NCI-H2081 (cell line): ENCODE measurements around the gene CALHM2.
"Not testable (repeated sequence)": the region's sequence is repeated elsewhere in the genome, so short reads cannot be mapped to it uniquely, and the experiment has no call there.

Experiments
- DNase-seq, 2 experiments: peaks; one replicate each; lab custom pipeline; 2025; lab: John Stamatoyannopoulos, UW

Gene CALHM2

GRCh38 chr10:103450201-103450695 lies 1.9 kb downstream of the CALHM2 start:
- DNase-seq = no peak

- DNase-seq = no peak
Observed at GRCh38 chr10:103449208-103450144, 2.7 kb downstream of the CALHM2 start.

GRCh38 chr10:103448746-103449145 lies 3.4 kb downstream of the CALHM2 start:
- DNase-seq = no peak

- no peak for DNase-seq
Observed at GRCh38 chr10:103447187-103447586, 5.0 kb downstream of the CALHM2 start.

GRCh38 chr10:103445767-103446567 lies 6.2 kb downstream of the CALHM2 start:
- DNase-seq = no peak

GRCh38 chr10:103445366-103445765 lies 6.8 kb downstream of the CALHM2 start:
- DNase-seq = no peak

- DNase-seq = no peak
Observed at GRCh38 chr10:103444478-103444877, 7.7 kb downstream of the CALHM2 start.

GRCh38 chr10:103443475-103444185 lies 8.5 kb downstream of the CALHM2 start:
- DNase-seq = no peak

- no peak for DNase-seq
Observed at GRCh38 chr10:103442031-103442461, 10.1 kb downstream of the CALHM2 start.

GRCh38 chr10:103441611-103442010 lies 10.6 kb downstream of the CALHM2 start:
- no peak for DNase-seq

- no peak for DNase-seq
Observed at GRCh38 chr10:103441206-103441605, 11.0 kb downstream of the CALHM2 start.

GRCh38 chr10:103440416-103440815 lies 11.8 kb downstream of the CALHM2 start:
- no peak for DNase-seq

GRCh38 chr10:103439776-103440175 lies 12.4 kb downstream of the CALHM2 start:
- no peak for DNase-seq

- no peak for DNase-seq
Observed at GRCh38 chr10:103433858-103434257, 18.3 kb downstream of the CALHM2 start.

GRCh38 chr10:103431902-103432301 lies 20.3 kb downstream of the CALHM2 start:
- no peak for DNase-seq

GRCh38 chr10:103429647-103430046 lies 22.5 kb downstream of the CALHM2 start:
- DNase-seq = no peak

GRCh38 chr10:103428989-103429643 lies 23.1 kb downstream of the CALHM2 start:
- no peak for DNase-seq

GRCh38 chr10:103427866-103428265 lies 24.3 kb downstream of the CALHM2 start:
- no peak for DNase-seq

- DNase-seq = no peak
Observed at GRCh38 chr10:103423748-103424147, 28.4 kb downstream of the CALHM2 start.

- DNase-seq = no peak
Observed at GRCh38 chr10:103419101-103419500, 33.1 kb downstream of the CALHM2 start.

GRCh38 chr10:103417601-103418000 lies 34.6 kb downstream of the CALHM2 start:
- DNase-seq = no peak

- not testable (repeated sequence) for DNase-seq
Observed at GRCh38 chr10:103417148-103417469, 35.1 kb downstream of the CALHM2 start.
